ENCODE results near the gene SORCS2.

The SORCS2 gene

DNA sequence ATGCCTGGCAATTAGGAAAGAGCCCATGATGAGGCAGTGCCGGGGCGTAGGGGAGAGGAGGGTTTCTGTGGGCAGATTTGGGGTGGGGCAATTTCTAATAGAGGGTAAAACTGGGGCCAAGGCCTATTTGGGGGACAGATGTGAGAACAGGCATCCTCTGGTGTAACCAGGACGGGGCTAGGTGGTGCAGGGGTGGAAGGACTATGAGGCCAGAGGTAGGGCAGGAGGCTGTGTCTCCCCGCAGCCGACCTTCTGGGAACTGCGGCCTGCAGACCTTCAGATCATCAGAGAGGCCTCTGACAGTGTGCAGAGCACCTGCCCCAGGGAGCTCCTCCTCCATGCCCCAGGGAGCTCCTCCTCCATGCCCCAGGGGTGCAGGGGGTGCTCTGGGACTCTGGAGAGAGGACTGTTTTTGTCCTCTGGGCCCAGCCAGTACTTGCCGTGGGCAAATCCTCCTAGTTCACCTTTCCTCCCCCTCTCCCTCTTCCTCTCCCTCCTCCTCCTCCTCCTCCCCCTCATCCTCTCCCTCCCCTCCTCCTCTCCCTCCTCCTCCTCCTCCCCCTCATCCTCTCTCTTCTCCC lies 101.9 kb downstream of the SORCS2 start:
- TF ChIP-seq, protein P1, sequence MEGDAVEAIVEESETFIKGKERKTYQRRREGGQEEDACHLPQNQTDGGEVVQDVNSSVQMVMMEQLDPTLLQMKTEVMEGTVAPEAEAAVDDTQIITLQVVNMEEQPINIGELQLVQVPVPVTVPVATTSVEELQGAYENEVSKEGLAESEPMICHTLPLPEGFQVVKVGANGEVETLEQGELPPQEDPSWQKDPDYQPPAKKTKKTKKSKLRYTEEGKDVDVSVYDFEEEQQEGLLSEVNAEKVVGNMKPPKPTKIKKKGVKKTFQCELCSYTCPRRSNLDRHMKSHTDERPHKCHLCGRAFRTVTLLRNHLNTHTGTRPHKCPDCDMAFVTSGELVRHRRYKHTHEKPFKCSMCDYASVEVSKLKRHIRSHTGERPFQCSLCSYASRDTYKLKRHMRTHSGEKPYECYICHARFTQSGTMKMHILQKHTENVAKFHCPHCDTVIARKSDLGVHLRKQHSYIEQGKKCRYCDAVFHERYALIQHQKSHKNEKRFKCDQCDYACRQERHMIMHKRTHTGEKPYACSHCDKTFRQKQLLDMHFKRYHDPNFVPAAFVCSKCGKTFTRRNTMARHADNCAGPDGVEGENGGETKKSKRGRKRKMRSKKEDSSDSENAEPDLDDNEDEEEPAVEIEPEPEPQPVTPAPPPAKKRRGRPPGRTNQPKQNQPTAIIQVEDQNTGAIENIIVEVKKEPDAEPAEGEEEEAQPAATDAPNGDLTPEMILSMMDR (IDR thresholded peaks at IDR 0.05; ENCODE audit: extremely low read depth, missing control alignments), result no peak
- no peak for DNase-seq (ENCODE audit: low spot score)

DNA sequence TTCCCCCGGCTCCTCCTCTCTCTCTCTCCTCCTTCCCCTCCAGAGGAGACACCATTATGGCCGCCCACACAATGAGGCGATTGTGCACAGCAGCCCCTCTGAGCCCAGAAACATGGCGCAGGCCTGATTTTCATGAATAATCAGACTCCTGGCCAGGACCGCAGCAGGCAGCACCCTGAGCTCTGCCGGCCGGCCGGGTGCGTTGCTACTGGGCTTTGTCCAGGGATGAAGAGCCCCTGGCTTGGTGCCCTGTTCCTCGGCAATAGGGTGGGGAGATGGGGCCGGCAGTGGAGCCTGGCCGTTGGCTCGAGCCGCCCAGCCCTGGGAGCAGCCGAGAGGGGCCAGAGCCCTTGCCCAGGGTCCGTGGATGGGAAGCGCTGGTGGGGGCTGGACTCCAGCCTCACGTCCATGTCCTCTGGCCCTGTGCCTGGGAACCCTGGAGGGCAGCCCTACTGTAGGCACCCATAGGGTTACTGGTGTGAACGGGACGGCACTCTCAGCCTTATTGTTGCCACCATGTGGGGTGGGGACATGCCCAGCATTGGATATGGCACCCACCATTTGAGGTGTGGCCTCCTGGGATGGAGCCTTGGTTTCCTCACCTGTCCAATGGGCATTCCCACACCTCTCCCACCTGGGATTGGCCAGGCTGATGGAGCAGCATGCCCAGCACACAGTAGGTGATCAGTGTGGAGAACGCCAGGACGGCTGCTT lies 103.0 kb downstream of the SORCS2 start:
- TF ChIP-seq, protein P1 (IDR thresholded peaks at IDR 0.05; ENCODE audit: extremely low read depth, missing control alignments), result no peak
- DNase-seq (ENCODE audit: low spot score), result no peak

DNA sequence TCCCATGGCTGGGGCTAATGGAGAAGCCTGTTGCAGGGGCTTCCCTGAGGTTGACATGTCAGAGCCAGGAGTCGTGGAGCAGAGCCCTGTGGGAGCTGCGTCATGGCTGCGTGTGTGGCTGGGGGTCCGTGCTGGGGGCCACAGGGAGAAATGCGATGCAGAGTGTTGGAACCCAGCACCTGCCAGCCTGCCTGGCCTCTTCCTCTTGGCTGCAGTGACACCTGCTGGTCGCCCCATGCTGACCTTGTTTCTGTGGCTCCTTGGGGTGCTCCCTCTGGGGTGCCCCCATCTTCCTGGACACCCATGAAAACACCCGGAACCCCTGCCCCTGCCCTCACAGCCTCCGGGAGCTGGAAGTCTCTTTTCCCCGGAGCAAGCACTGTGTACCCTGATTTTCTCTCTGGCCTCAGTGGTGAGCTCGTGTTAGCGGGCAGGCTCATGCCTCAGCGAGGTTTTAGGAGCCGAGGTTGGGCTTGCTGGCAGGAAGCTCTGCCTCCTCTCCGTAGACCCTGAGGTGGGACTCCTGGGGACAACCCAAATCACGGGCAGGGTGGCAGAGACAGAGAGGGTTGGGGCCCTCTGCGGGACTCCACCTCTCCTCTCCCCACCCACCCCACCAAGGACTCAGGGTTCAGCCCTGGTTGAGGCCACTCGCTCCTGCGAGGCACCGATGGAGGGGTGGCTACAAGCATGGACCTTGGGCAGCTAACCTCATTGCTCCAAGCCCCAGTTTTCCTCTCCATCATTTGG lies 103.7 kb downstream of the SORCS2 start:
- TF ChIP-seq, protein P1 (IDR thresholded peaks at IDR 0.05; ENCODE audit: extremely low read depth, missing control alignments), result peak; percentile 33
- peak; percentile 64 for DNase-seq (ENCODE audit: low spot score)

DNA sequence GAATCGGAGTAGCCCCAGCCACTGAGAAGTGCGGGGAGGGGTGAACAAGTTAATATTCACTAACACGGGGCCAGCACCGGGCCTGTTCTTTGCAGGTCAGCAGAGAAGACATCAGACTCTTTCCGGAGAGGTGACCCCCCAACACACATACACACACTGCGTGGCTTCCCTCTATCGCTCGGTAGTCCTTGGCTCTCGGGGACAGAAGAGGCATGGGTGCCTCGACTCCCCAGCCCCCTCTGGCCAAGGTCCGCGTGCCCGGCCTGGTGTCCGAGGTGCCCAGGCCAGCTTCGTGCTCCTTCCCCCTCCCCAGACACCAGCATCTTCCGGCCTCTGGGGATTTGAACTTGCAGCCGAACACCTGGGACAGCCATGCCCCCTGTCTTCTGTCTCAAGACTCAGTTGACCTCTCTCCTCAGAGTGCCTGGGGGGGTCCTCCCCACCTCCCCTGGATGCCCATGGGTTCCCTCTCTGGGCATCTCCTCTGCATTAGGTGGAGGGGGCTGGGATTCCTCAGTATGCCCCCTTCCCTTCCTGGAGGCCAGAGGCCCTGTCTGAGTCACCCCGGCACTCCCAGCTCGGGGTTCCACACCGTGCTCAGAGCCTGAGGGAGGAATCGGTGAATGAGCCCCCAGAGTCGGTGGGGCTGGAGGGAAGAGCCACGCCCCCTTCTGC lies 104.5 kb downstream of the SORCS2 start:
- TF ChIP-seq, protein P1 (IDR thresholded peaks at IDR 0.05; ENCODE audit: extremely low read depth, missing control alignments), result no peak
- no peak for DNase-seq (ENCODE audit: low spot score)

DNA sequence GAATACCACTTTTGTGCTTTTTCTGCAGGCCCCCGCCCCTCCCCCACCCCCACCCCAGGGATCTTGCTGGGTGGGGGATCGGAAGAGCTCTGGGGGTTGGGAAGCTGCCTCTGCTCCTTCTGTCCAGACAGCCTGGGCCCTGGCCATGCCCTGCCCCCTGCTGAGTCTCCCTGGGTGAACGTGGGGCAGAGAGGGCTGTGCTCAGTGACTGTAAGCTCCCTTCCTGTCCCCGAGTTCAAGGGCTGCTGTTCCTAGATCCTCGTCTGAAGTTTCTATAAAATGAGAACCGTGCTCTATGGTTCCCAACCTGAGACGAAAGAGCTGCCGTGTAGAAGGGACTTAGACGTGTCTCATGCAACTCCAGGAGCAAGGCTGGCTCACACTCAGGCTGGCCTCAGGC lies 105.0 kb downstream of the SORCS2 start:
- TF ChIP-seq, protein P1 (IDR thresholded peaks at IDR 0.05; ENCODE audit: extremely low read depth, missing control alignments), result no peak
- no peak for DNase-seq (ENCODE audit: low spot score)

DNA sequence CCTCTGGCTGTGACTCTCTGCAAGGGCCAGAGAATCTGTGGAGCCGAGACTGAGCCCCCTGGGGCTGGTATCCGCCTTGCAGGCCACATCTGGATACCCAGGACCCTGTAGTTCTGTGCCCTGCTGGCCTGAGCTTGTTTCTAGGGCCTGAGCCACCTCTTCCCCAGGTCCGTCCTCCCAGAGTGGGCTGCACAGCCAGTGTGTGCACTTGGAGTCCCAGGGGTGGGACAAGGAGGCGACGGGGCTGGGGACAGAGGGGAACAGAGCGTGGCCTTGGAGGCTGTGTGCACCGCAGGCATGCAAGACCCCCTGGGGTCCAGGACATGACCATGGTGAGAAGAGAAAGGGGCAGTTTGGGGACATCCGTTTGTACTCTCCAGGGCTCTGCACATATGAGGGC lies 105.5 kb downstream of the SORCS2 start:
- TF ChIP-seq, protein P1 (IDR thresholded peaks at IDR 0.05; ENCODE audit: extremely low read depth, missing control alignments), result no peak

More for the DNA sequence above, 105.5 kb downstream of the SORCS2 start:
- no peak for DNase-seq (ENCODE audit: low spot score)

All from GM20000 (cell line).